Erythroblast (primary cell): Measurements from ENCODE around the gene ROBO2.

ENCODE experiments used
- GATA1 ChIP-seq: IDR thresholded peaks from 2 replicates; pipeline ENCODE4 v1.6.1; 2011; ENCODE audit warnings: low read depth, mild to moderate bottlenecking, control low read depth, low read length, moderate library complexity
- POLR2A ChIP-seq: IDR thresholded peaks from 2 replicates; pipeline ENCODE4 v1.6.1; 2011; ENCODE audit warnings: mild to moderate bottlenecking, low read length

- TF ChIP-seq POLR2A (no peak), GATA1 (no peak)
Observed at GRCh38 chr3:77685713-77686112, 645.8 kb downstream of the ROBO2 start.
